Esophagus squamous epithelium (tissue), 4 donors: ENCODE measurements around the gene SIMC1.

Source experiments
- CTCF ChIP-seq, 6 experiments: fragments of 450-650 bp in 4 of 6; fragments of 200-600 bp in 2 of 6; sonication (generic) in 2 of 6; IDR thresholded peaks; one replicate each; pipeline ENCODE4 v1.5.1; 2016 to 2019; ENCODE audit warnings: antibody characterized with exemption in 6 of 6, mild to moderate bottlenecking in 4 of 6, moderate library complexity in 4 of 6
- POLR2A ChIP-seq, 4 donors: fragments of 450-650 bp; IDR thresholded peaks; one replicate each; pipeline ENCODE4 v1.6.1; 2017; ENCODE audit warnings: antibody characterized with exemption in 4 of 4, mild to moderate bottlenecking in 4 of 4, moderate library complexity in 3 of 4

DNA sequence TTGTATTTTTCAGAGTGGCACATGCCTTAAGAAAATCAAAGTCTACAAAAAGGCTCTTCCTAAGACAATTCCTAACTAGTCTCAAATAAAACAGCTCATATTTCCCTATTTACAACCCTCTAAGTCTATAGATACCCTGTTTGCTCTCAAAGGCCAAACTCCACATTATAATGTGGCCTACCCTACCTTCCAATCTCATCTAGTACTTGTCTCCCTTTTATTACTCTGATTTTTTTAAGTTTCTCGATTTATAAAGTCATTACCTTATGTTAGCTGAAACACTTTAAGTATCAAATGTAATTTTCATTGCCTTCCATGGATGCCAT lies 103.9 kb downstream of the SIMC1 start:
- TF ChIP-seq CTCF (IDR thresholded peaks at IDR 0.05) (no peak), POLR2A (IDR thresholded peaks at IDR 0.05) (no peak)
